GM21447 (cell line): Measurements from ENCODE around the gene HPSE.
"Not testable (repeated sequence)": the region's sequence is repeated elsewhere in the genome, so short reads cannot be mapped to it uniquely, and the experiment has no call there.

Source experiments
- ATAC-seq: cut with Tn5 transposase; IDR thresholded peaks from one replicate; pipeline ENCODE4 v1.9.1; 2021; ENCODE audit not compliant: unreplicated experiment

Gene HPSE

DNA sequence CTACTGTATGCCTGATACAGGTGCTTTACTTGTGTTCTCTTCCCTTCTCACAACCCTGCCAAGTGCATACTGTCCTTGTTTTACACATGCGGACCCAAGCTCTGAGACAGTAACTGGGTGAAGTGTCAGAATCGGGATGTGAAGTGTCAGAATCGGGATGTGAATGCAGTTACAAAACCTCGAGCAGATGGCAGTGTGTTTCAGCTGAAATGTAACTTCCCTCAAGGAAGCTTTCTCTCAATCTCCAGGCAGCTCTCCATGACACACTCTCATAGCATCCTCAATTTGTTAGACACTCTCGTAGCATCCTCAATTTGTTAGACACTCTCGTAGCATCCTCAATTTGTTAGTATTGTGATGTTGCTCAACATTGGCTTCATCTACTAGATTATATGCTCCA is 1.1 kb upstream of the HPSE start:
- no peak for ATAC-seq

DNA sequence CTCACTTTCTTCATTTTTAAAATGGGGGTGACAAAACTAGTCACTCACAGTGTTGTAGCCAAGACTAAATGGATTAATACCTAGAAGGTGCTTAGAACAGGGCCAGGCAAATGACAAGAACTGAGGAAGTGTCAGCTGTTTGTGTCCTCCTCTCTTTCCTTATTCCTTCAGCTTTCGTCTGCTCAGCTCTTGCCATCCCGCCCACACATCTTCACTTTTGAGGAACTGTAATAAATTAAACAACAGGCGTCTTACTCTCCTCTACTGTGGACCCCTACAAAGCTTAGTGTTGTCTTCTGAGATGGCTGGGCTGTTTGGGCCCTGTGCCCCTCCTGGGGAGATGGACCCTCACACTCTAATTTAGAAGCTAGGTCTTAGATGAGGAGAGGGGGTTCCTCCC is 2.7 kb downstream of the HPSE start:
- ATAC-seq, result no peak

DNA sequence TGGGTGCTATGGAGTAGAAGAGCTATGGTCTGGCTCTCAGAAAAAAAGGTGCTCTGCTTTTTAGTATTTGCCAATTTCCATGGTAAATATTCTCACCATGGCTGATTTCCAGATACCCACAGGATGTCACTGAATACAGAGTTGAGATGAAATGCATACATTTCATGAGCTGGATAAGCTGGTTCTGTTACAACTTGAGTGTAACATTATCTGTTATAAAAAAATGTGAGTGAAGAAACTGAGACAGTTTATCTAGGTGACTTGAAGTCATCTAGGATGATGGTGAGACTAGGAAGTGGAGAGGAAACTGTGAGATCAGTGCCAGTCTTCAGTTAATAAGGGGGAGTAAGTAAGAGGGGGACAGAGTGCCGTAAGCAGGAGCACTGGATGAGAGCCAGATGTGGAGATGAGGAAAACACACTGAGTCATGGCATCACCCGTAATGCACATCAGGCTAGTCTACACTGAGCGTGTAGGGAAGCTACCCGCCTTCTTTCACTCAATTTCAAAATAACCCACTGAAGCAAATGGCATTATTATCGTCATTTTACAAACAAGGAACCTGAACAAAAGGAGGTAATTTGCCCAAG is 5.0 kb downstream of the HPSE start:
- no peak for ATAC-seq

DNA sequence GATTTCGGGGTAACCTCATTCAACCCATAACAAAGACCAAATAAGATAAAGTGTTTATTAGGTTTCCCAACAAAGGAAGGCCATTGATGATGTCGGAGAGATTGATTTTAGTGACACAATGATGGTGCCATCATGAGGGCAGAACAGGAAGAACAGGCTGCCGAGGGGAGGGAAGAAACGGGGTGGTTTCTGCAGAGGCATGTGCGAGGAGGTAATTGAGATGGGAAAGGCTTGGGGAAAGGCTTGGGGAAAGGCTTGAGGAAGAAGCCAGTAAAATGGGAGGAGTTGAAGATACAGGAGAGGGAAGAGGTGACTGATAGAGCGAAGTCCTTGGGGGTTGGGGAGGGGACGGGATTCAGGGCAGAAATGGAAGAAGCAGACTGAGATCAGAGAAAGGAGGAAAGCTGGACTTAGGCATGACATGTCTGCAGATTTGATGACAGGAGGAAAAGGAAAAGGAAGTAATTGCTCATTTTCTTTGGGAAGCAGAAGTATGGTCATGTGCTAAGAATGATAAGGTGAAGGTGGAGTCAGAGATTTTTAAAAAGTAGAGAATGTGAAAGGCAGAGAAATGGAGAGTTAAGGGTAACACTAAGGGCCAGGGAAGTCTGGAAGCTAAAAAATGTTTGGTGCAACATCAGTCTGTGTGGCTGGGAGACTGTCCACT is 6.0 kb downstream of the HPSE start:
- no peak for ATAC-seq

DNA sequence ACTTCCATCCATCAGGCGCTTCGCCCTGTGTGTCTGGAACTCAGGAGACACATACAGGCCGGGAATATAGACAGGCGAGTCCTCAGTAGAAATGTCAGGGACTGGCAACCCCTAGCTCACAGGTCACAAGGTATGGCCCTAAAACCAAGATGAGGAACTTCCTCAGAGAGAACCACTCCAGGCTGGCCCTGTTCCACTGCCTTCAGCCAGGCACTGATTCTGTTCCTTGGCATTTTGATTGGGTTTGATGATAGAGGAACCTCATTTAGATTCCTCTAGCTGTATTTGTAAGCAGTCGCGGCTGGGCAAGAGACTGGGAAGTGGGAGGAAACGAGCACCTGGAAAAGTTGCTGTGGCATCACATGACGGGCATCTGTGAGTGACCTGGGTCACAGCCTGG is 8.1 kb downstream of the HPSE start:
- ATAC-seq, result no peak

DNA sequence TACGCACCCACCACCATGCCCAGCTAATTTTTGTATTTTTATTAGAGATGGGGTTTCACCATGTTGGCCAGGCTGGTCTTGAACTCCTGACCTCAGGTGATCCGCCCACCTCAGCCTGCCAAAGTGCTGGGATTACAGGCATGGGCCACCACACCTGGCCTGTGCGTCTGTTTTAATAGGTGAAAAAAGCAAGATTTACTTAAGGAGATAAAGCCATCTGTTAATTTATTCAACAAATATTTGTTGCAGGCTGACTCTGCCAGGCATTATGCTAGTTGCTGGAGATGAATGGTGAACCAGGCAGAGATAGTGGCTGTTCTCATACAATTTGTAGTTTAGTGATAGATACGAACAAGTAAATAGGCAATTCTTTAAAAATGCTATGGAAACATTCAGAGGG is 9.3 kb downstream of the HPSE start:
- ATAC-seq, result not testable (repeated sequence)

DNA sequence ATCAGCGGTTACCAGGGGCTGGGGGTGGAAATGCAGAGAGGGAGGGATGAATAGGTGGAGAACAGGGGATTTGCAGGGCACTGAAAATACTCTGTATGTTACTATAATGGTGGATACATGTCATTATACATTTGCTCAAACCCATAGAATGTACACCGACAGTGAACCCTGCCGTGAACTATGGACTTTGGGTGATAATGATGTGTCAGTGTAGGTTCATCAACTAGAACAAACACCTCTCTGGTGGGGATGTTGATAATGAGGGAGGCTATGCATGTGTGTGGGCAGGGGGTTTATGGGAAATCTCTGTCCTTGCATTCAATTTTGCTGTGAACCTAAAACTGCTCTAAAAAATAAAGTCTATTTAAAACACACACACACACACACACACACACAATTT is 11.5 kb downstream of the HPSE start:
- no peak for ATAC-seq

DNA sequence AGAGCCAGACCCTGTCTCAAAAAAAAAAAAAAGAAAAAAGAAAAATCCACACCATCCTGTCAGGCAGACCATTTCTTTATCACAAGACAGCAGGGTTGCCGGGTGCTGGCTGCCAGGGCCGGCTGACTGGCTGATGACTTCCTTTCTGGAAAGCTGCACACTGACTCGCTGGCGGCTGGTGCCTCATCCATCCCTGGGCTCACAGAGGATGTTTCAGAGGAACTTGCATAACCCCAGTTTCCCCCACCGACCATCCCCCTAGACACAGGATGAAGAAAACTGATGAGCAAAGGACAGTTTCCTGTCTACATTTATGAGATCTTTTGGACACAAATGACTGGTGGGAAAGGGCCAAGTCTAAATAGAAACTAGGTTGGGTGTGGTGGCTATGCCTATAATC is 14.1 kb downstream of the HPSE start:
- ATAC-seq, result peak; percentile 60

DNA sequence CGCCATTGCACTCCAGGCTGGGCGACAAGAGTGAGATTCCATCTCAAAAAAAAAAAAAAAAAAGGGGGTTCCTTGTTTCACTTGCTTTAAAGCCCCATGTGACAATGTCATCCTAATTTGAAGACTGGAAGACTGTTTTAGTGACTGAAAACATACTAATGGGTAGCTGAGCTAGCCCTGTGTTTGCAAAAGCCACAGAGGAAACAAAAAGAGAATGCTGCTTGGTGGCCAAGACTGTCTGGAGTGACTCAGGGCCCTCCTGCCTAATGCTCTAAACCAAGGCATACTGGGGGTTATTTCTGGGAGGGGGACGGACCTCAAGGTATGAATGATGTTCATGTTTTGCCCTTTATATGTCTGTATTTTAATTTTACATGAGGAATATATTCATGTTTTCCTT is 16.0 kb downstream of the HPSE start:
- no peak for ATAC-seq

DNA sequence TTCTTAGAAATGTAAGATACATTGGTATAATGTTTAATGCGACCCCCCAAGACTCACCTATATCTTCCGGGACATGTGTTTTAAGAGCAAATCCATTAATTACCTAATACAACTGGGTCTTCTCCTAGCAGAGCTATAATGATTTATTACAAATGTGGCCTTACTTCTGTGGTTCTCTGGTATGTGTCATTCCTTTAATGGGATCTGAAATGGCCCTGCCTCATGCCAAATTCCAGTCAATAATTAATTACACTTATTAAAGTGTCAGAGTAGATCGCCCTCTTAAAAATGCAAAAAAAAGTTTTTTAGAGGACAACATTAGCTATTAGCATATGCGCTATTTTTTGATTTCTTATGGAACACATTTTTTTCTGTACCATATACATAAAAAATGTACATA is 17.0 kb downstream of the HPSE start:
- no peak for ATAC-seq

DNA sequence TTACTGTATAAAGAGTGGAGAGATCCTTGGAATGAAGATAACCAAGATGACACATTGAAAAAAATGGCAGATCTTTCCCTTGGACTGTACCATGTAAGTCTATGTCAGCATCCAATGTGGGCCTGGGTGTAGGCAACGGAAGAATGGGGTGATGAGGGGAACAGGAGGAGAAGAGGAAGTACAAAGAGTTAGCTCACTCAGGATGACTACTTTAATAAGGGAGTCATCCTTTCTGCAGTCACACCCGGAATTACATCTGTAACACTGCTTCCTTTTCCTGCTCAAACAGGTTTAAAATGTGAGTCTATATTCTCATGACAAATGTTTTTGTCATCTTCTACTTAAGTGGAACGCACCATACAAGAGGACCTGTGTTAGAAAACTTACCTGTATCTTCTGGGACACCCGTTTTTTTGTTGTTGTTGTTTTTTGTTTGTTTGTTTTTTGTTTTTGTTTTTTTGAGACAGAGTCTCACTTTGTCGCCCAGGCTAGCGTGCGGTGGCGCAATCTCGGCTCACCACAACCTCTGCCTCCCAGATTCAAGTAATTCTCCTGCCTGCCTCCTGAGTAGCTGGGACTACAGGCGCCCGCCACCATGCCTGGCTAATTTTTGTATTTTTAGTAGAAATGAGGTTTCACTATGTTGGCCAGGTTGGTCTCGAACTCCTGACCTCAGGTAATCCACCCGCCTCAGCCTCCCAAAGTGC is 18.0 kb downstream of the HPSE start:
- ATAC-seq, result no peak

DNA sequence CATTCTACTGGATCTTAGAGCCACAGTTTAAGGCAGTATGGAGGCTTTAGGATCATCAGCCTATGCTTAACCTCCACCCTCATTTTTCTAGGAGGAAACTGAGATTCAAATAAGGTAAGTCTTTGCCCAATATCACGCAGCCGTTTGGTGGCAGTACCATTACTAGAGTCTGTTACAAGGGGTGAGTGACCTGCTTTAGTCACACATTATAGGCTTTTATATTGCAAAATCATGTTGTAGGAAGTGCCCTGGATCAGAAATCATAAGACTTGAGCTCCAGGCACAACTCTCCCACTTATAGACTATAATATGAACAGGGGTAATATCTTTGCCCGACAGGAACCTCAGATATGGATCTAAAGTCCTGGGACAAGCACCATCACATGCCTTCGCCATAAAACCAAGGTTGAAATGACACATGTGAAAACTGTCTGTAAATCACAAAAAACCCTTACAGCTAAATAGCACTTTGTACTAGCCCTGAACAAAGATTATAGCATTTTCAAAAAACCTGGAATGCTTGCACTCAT is 19.2 kb downstream of the HPSE start:
- ATAC-seq, result no peak

DNA sequence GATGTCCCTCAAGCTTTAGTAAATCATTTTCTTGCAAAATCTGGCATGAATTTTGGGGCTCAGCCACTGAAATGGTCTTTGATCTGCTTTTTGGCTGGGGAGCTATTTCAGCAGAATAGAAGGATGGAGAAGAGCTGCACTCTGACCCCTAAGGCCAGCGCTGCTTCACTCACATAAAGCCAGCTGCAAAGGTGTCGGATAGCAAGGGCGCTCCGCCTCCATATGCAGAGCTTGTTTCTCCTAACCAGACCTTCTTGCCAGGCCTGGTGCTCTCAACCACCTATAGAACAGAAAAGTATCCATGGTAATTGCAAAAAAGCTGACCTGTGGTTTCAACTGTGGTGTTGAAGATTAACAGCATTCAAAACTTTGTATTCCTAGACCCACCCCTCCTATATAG is 26.0 kb downstream of the HPSE start:
- ATAC-seq, result no peak

DNA sequence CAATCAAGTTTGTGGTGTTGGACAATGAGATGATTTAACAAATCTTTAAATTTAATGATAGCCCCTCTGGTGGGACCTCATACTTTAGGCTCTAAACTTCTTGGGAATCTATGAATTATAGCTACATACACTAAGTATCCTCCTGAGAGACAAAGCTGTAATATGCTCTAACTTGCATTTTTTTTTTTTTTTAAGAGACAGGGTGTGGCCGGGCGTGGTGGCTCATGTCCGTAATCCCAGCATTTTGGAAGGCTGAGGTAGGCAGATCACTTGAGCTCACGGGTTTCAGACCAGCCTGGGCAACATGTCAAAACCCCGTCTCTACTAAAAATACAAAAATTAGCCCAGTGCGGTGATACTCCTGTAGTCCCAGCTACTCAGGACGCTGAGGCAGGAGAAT is 26.7 kb downstream of the HPSE start:
- ATAC-seq, result no peak

DNA sequence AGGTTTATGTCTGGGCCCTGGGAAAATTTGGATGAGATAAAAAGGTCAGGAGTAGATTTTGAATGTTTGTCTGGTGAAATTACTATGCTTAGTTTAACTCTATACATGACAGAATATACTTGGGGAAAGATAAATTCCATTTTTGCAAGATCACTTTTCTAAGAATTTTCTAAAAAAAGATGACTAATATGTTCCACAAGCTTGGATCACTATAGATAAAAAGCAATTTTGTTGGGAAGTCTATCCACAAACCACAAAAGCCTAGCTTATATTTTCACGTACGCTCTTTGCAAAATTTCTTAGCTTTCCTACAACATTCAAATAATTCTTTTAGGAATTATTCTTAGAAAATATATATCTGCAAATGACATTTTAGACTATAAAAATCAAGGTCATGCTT is 29.5 kb downstream of the HPSE start:
- ATAC-seq, result no peak

DNA sequence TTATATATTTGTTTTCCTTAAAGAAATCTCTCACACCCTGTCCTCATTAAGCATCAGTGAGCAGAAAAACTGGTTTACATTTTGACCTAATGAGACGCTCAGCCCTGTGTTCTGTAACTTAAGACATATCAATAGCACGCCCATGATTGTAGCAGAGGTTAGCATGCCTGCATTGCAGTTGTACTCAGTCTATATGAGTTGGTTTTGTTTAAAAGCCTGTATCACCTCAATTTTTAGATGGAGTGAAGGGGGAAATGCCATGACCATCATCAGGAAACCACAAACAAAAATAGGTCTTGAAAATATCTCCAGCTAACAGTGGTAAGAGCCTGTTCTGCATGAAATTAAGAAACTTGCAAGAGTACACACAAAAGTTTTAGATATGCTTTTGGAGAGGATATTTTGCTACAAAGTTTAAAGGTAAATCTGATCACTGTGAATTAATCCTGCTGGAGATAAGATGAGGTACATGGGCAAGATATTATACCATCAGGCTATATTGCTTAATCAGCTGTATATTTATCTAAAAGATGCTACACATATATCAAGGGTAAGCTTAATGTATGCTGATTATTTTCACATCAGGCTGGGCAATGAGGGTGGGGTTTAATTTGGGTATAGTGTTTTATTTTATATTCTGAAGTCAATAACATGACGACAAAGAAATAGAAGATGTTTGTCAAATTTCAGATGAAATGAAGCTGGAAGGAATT is 36.9 kb downstream of the HPSE start:
- no peak for ATAC-seq

DNA sequence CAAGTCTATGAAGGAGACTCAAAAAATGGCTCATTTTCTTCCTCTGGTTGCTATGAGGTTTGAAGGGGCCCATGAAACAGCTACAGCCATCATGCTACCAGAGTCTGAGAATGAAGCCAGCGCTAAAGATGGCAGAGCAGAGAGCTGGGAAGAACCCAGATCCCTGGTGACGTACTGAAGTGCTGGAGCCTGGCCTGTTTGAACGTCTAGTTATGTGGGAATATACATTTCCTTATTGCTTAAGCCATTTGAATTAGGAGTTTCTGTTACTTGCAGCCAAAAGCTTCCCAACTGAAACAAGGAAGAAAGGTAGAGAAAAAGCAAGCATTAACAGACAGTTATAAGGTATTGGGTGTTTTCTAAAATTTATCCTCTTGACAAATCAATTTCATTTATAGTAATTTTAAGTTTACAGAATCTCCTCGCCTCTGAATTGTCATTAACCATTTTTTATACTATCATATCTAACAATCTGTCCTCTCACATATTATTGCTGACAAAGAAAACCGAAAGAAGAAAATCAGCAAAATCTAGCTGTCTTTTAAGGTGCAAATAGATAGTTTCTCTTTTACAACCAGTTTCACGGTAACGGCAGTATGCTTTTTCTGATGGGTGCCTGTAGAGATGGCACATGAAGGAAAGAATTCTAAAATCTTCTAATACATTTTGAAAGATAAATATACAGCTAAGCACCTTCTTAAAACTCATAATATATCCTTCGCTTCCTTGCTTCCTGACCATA is 41.2 kb downstream of the HPSE start:
- ATAC-seq, result no peak

DNA sequence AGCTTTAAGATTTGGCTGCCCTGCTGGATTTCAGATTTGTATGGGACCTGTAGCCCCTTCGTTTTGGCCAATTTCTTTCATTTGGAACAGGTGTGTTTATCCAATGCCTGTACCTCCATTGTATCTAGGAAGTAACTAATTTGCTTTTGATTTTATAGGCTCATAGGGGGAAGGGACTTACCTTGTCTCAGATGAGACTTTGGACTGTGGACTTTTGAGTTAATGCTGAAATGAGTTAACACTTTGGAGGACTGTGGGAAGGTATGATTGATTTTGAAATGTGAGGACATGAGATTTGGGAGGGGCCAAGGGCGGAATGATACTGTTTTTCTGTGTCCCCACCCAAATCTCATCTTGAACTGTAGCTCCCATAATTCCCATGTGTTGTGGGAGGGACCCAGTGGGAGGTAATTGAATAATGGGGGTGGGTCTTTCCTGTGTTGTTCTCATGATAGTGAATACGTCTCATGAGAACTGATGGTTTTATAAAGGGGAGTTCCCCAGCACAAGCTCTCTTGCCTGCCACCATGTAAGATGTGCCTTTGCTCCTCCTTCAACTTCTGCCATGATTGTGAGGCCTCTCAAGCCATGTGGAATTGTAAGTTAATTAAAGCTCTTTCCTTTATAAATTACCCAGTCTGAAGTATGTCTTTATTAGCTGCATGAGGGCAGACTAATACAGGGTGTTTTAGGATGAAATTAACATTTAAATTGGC is 44.4 kb downstream of the HPSE start:
- ATAC-seq, result not testable (repeated sequence)

DNA sequence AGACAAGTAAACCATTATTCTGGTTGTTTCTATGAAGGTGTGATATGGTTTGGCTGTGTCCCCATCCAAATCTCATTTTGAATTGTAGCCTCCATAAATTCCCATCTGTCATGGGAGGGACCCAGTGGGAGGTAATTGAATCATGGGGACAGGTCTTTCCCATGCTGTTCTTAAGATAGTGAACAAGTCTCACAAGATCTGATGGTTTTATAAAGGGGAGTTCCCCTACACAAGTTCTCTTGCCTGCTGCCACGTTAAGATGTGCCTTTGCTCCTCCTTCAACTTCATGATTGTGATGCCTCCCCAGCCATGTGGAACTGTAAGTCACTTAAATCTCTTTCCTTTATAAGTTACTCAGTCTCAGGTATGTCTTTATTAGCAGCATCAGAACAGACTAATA is 46.3 kb downstream of the HPSE start:
- not testable (repeated sequence) for ATAC-seq

DNA sequence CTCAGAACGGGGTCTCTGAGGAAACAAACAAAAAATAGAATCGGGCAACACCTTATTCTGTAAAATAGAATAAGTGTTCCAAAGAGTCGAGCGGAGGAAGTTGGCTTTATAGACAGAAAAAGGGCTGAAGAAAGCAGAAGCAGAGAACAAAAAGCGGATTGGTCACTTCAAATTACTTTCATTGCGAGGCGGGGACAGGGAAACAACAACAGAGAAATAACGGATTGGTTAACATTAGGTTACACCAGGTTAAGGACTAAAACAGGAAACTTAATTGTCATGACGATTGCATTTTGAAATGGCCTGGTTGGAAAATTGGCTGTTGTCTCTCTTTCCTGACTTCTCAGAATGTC is 49.6 kb downstream of the HPSE start:
- ATAC-seq, result peak; percentile 26
